Right ventricle myocardium inferior (tissue), 1 donor: ENCODE measurements around the gene QSOX1. TPM values are rescaled to one million over a fixed set of nuclear protein-coding genes. Genes with fewer than 3 reads are reported as not detected.
A peak's percentile ranks its signal among the peaks of the same experiment; 100 is the strongest.
"Not testable (repeated sequence)": the region's sequence is repeated elsewhere in the genome, so short reads cannot be mapped to it uniquely, and the experiment has no call there.

Source experiments
- ATAC-seq: fragments of 200-7000 bp; cut with Tn5 transposase; one replicate; pipeline ENCODE4 v1.9.1; 2020; ENCODE audit warnings: mild to moderate bottlenecking, moderate library complexity
- DNase-seq: peaks from one replicate; pipeline ENCODE4 v3.0.0; 2021; ENCODE audit errors: missing footprints
- intact Hi-C: fragments of 100-400 bp; cut with DNase I; formaldehyde crosslinking; loops from one replicate; pipeline ENCODE4 v1.11.0; 2022
- long read RNA-seq: library from polyadenylated mRNA; unstranded; transcript quantifications from one replicate; pipeline ENCODE4 v2.0.0, GENCODE V29; 2021
- total RNA-seq: library from RNA; stranded (reverse); fragmentation: NEBNext Ultra II Directional; extraction: Animal tissue kit (Norgen Biotek cat#: 25700); gene quantifications from one replicate; pipeline ENCODE4 v1.2.1, GENCODE V29; 2021
- donor health status: DM: no; HTN: yes; CAD: no; lungs with severe emphysema.

The QSOX1 gene
- total RNA-seq, result 97.7 TPM
- long read RNA-seq, full-length matches to known transcripts, result 53 of 99 reads
- long read RNA-seq, partial matches to known transcripts, result 30 of 99 reads
- long read RNA-seq, other reads (novel, unspliced or antisense), result 16 of 99 reads

GRCh38 chr1:180154325-180155181 is at the start of gene QSOX1:
TSS of gene QSOX1 (plus strand) at chr1:180154869. CDS start at chr1:180154908, 39 bp downstream.
- peak; percentile 96 for DNase-seq
- ATAC-seq, result peak; percentile 95
- intact Hi-C loops, result loop anchor here (1.0 kb wide), 2 partner anchors 21 to 200 kb away; partner anchors contain the start of gene CEP350

GRCh38 chr1:180112091-180112490 is 42.6 kb upstream of the QSOX1 start:
- intact Hi-C loops, result no loop called here
- DNase-seq (no peak), ATAC-seq (no peak)

GRCh38 chr1:180112984-180113647 is 41.6 kb upstream of the QSOX1 start:
- ATAC-seq (peak; percentile 68), DNase-seq (no peak)
- intact Hi-C loops, result no loop called here

- intact Hi-C loops, result no loop called here
- no peak for ATAC-seq
Measured at GRCh38 chr1:180114396-180114945, 40.2 kb upstream of the QSOX1 start.

GRCh38 chr1:180116964-180117763 is 37.5 kb upstream of the QSOX1 start:
- DNase-seq (no peak), ATAC-seq (peak; percentile 73)
- intact Hi-C loops, result loop anchor here (2.0 kb wide), 1 partner anchor 58 kb away; no protein-coding TSS in a partner anchor

More at GRCh38 chr1:180114396-180114945, 40.2 kb upstream of the QSOX1 start:
- no peak for DNase-seq

GRCh38 chr1:180117764-180118116 is 36.9 kb upstream of the QSOX1 start:
- DNase-seq, result no peak
- intact Hi-C loops, result loop anchor here (2.0 kb wide), 1 partner anchor 57 kb away; no protein-coding TSS in a partner anchor
- ATAC-seq, result peak; percentile 12

- ATAC-seq (no peak), DNase-seq (no peak)
- intact Hi-C loops, result no loop called here
Measured at GRCh38 chr1:180119837-180120236, 34.8 kb upstream of the QSOX1 start.

- DNase-seq, result no peak
- ATAC-seq, result no peak
- intact Hi-C loops, result no loop called here
Measured at GRCh38 chr1:180123463-180123936, 31.2 kb upstream of the QSOX1 start.

- intact Hi-C loops, result no loop called here
- no peak for DNase-seq
- ATAC-seq, result no peak
Measured at GRCh38 chr1:180130651-180131050, 24.0 kb upstream of the QSOX1 start.

GRCh38 chr1:180131510-180131909 is 23.2 kb upstream of the QSOX1 start:
- intact Hi-C loops, result no loop called here
- DNase-seq, result no peak
- ATAC-seq, result no peak

GRCh38 chr1:180133193-180133592 is 21.5 kb upstream of the QSOX1 start:
- DNase-seq (no peak), ATAC-seq (no peak)
- intact Hi-C loops, result no loop called here

- DNase-seq, intact Hi-C loops, ATAC-seq: not testable (repeated sequence)
Measured at GRCh38 chr1:180133688-180134087, 21.0 kb upstream of the QSOX1 start.

- intact Hi-C loops, result no loop called here
- DNase-seq (no peak), ATAC-seq (no peak)
Measured at GRCh38 chr1:180135535-180135934, 19.1 kb upstream of the QSOX1 start.

GRCh38 chr1:180136331-180136967 is 18.2 kb upstream of the QSOX1 start:
- intact Hi-C loops, result no loop called here
- ATAC-seq, result no peak
- no peak for DNase-seq

- intact Hi-C loops, result no loop called here
- ATAC-seq (no peak), DNase-seq (no peak)
Measured at GRCh38 chr1:180136968-180137356, 17.7 kb upstream of the QSOX1 start.

GRCh38 chr1:180137776-180138175 is 16.9 kb upstream of the QSOX1 start:
- DNase-seq (no peak), ATAC-seq (no peak)
- intact Hi-C loops, result no loop called here

- intact Hi-C loops, result no loop called here
- DNase-seq (no peak), ATAC-seq (no peak)
Measured at GRCh38 chr1:180141381-180141934, 13.2 kb upstream of the QSOX1 start.

- no peak for ATAC-seq
- intact Hi-C loops, result no loop called here
Measured at GRCh38 chr1:180143359-180143758, 11.3 kb upstream of the QSOX1 start.

More at GRCh38 chr1:180143359-180143758, 11.3 kb upstream of the QSOX1 start:
- DNase-seq, result no peak
